HepG2 (cell line): ENCODE measurements around the gene LBX2. TPM values are rescaled to one million over a fixed set of nuclear protein-coding genes. Genes with fewer than 3 reads are reported as not detected.
A peak's percentile ranks its signal among the peaks of the same experiment; 100 is the strongest.

Source experiments
- ATAC-seq: fragments of 200-7000 bp; cut with Tn5 transposase; 3 replicates; pipeline ENCODE4 v1.9.1; 2020; ENCODE audit warnings: mild to moderate bottlenecking, moderate library complexity
- BruUV-seq: library from RNA; stranded (reverse); fragments of 400-500 nt; replicated peaks from 2 replicates; lab custom pipeline; 2021; lab: Mats Ljungman, UMichigan
- CTCF ChIA-PET: fragments of 300-600 bp; formaldehyde crosslinking; extraction: SDS; loops from one replicate; lab custom pipeline; 2021; ENCODE audit warnings: low total read pairs, inconsistent platforms, low intra/inter-chr PET ratio; lab: Yijun Ruan, JAX
- POLR2A ChIA-PET: fragments of 350-600 bp; sonication (Branson Sonifier 250); formaldehyde crosslinking; loops from one replicate; lab custom pipeline; 2020; ENCODE audit warnings: antibody characterized with exemption, inconsistent platforms; lab: Yijun Ruan, JAX
- DNase-seq: peaks from one replicate; pipeline ENCODE4 v3.0.0-alpha.2; 2015; ENCODE audit warnings: low spot score
- FAIRE-seq: peaks from 3 replicates; lab custom pipeline; 2011; peaks lifted over from hg19 to GRCh38; lab: Jason Lieb, UNC
- H2AFZ ChIP-seq: one replicate; pipeline ENCODE4 v1.6.1; 2011; ENCODE audit warnings: low read length, inconsistent platforms
- H3K27ac ChIP-seq: fragments of 300-600 bp; 3 replicates; pipeline ENCODE4 v1.8.0; 2011; ENCODE audit warnings: mixed run types, mild to moderate bottlenecking, mixed read lengths, low read length, inconsistent platforms; ENCODE audit not compliant: insufficient read depth; ENCODE audit errors: extremely low read length
- H3K27me3 ChIP-seq, 2 experiments: fragments of 200-600 bp in 1 of 2; 2 replicates in 1 of 2; 3 replicates in 1 of 2; pipeline versions ENCODE4 v1.6.0 to v1.8.0; 2011; ENCODE audit warnings: low read length in 2 of 2, mild to moderate bottlenecking in 2 of 2, moderate library complexity in 2 of 2, inconsistent platforms in 1 of 2; ENCODE audit not compliant: insufficient read depth in 2 of 2, control insufficient read depth in 1 of 2
- H3K36me3 ChIP-seq, 2 experiments: fragments of 200-600 bp in 1 of 2; replicated peaks in 1 of 2; 2 replicates in 1 of 2; 3 replicates in 1 of 2; pipeline versions ENCODE4 v1.5.1 to v1.8.0; 2011; ENCODE audit warnings: low read length in 2 of 2, inconsistent platforms in 1 of 2; ENCODE audit not compliant: insufficient read depth in 2 of 2, control insufficient read depth in 1 of 2
- H3K4me1 ChIP-seq: 2 replicates; pipeline ENCODE4 v1.5.1; 2012; ENCODE audit warnings: low read length, inconsistent platforms; ENCODE audit not compliant: insufficient read depth
- H3K4me2 ChIP-seq: 2 replicates; pipeline ENCODE4 v1.6.0; 2011; ENCODE audit warnings: low read depth, low read length, inconsistent platforms
- H3K4me3 ChIP-seq, 3 experiments: fragments of 200-600 bp in 1 of 3; sonication (generic), shearing (Covaris generic) in 1 of 3; replicated peaks in 1 of 3; 2 replicates each; pipeline ENCODE4 v1.5.1; 2011 to 2016; ENCODE audit warnings: low read length in 3 of 3, inconsistent platforms in 2 of 3, low read depth in 2 of 3, mild to moderate bottlenecking in 2 of 3, control low read depth in 1 of 3, mixed read lengths in 1 of 3; ENCODE audit not compliant: insufficient read depth in 1 of 3
- H3K79me2 ChIP-seq: one replicate; pipeline ENCODE4 v1.6.1; 2011; ENCODE audit warnings: low read length, inconsistent platforms; ENCODE audit not compliant: insufficient read depth
- H3K9ac ChIP-seq: 2 replicates; pipeline ENCODE4 v1.6.0; 2011; ENCODE audit warnings: mild to moderate bottlenecking, low read depth, low read length, inconsistent platforms; ENCODE audit not compliant: insufficient read depth
- H3K9me3 ChIP-seq: 2 replicates; pipeline ENCODE4 v1.5.1; 2012; ENCODE audit warnings: mild to moderate bottlenecking, low read length
- H4K20me1 ChIP-seq: 2 replicates; pipeline ENCODE4 v1.6.0; 2011; ENCODE audit warnings: inconsistent platforms, mild to moderate bottlenecking, low read length, moderate library complexity; ENCODE audit not compliant: insufficient read depth
- CEBPG ChIP-seq: IDR thresholded peaks from 2 replicates; pipeline ENCODE4 v1.6.1; 2016
- CHD2 ChIP-seq: IDR thresholded peaks from 2 replicates; pipeline ENCODE4 v1.6.1; 2011; ENCODE audit warnings: low read depth, low read length, improper control_type of control experiment
- CTCF ChIP-seq: sonication (generic); formaldehyde crosslinking; IDR thresholded peaks from 2 replicates; pipeline ENCODE4 v1.5.0; 2020; ENCODE audit warnings: mild to moderate bottlenecking, missing genetic modification reagents, moderate library complexity
- ELF1 ChIP-seq: sonication (generic); formaldehyde crosslinking; IDR thresholded peaks from 2 replicates; pipeline ENCODE4 v1.4.0; 2020; ENCODE audit warnings: missing genetic modification reagents
- FOXA3 ChIP-seq: IDR thresholded peaks from 2 replicates; pipeline ENCODE4 v1.6.1; 2016; ENCODE audit warnings: missing genetic modification reagents, missing compliant biosample characterization
- MIXL1 ChIP-seq: IDR thresholded peaks from 2 replicates; pipeline ENCODE4 v1.6.1; 2016
- SMC3 ChIP-seq: IDR thresholded peaks from 2 replicates; pipeline ENCODE4 v1.6.1; 2011; ENCODE audit warnings: low read length, improper control_type of control experiment
- STAG1 ChIP-seq: sonication (generic); formaldehyde crosslinking; IDR thresholded peaks from 2 replicates; pipeline ENCODE4 v1.4.0; 2020; ENCODE audit warnings: missing genetic modification reagents
- ZHX2 ChIP-seq, 2 experiments: sonication (generic) in 1 of 2; formaldehyde crosslinking in 1 of 2; IDR thresholded peaks; 2 replicates each; pipeline versions ENCODE4 v1.6.1 to v1.9.0; 2014 to 2022; ENCODE audit warnings: antibody characterized with exemption in 1 of 2, borderline replicate concordance in 1 of 2, inconsistent platforms in 1 of 2, low read depth in 1 of 2, missing genetic modification reagents in 1 of 2
- ZNF121 ChIP-seq: sonication (generic); formaldehyde crosslinking; IDR thresholded peaks from 2 replicates; pipeline ENCODE4 v1.5.0; 2020; ENCODE audit warnings: mild to moderate bottlenecking, missing genetic modification reagents
- ZNF296 ChIP-seq: sonication (generic); formaldehyde crosslinking; conservative IDR thresholded peaks from 2 replicates; pipeline ENCODE4 v1.5.0; 2020; ENCODE audit warnings: mild to moderate bottlenecking, missing genetic modification reagents
- ZNF468 ChIP-seq: sonication (generic); formaldehyde crosslinking; IDR thresholded peaks from 2 replicates; pipeline ENCODE4 v1.8.0; 2022; ENCODE audit warnings: mild to moderate bottlenecking, moderate library complexity, missing genetic modification reagents
- WGBS: methylation state at CpG from one replicate; pipeline ENCODE4 v1.1.6; 2017; ENCODE audit warnings: low lambda C conversion rate; 5-methylcytosine and 5-hydroxymethylcytosine counted together
- in situ Hi-C: cut with HindIII; loops from 2 replicates; pipeline ENCODE4 v1.10.0; 2017; ENCODE audit warnings: low pct_unique_long_range_greater_than_20kb; ENCODE audit not compliant: extremely low pct_ligation_motif_present
- intact Hi-C: fragments of 100-400 bp; cut with micrococcal nuclease; formaldehyde crosslinking; loops from one replicate; pipeline ENCODE4 v1.10.0; 2022; ENCODE audit not compliant: unreplicated experiment
- polyA plus RNA-seq, 8 experiments: library from polyadenylated mRNA; depleted of rRNA in 3 of 8; stranded (reverse) in 7 of 8; unstranded in 1 of 8; fragments of >200 nt; fragmentation: Illumina TruSeq in 4 of 8; extraction: Trizol in 4 of 8; gene quantifications; 2 replicates each; pipeline versions ENCODE4 v1.2.1 to v1.2.3, GENCODE V29; 2011 to 2016; ENCODE audit warnings: low read depth in 4 of 8, missing spikeins in 1 of 8, mixed read lengths in 1 of 8; ENCODE audit not compliant: insufficient read depth in 1 of 8
- total RNA-seq, 5 experiments: library from RNA; depleted of rRNA; stranded (reverse); fragments of >200 nt; fragmentation: Illumina TruSeq; extraction: Trizol; gene quantifications; 2 replicates each; pipeline ENCODE4 v1.2.3, GENCODE V29; 2016; ENCODE audit warnings: low read depth in 1 of 5

The LBX2 gene
- total and polyA plus RNA-seq, 2 of the 13 experiments (the other 11 are each of a cell fraction or from before 2014, with no cell fraction given): 6.4 to 8.1 TPM

GRCh38 chr2:74544634-74545033, 45.2 kb upstream of the LBX2 start:
- ChIA-PET CTCF (no interaction called here), POLR2A (interaction anchor here (0.9 kb wide), 1 partner anchor 61 kb away, joined by 3 read pairs; the partner anchor contains the start of gene TTC31)
- H3K9me3 ChIP-seq: no peaks in the 10 kb centered on the region
- no peak overlapping the region for H3K4me3 ChIP-seq
- no peak for TF ChIP-seq ZNF296
- 0 out of 2 replicates have a peak, but pooled peaks have one; percentile 51 for TF ChIP-seq MIXL1 (CRISPR knock-in tag)
- TF ChIP-seq SMC3: peak; percentile 42; the same call in 1 of the 2 replicates
- TF ChIP-seq ELF1: no peak
- peak; percentile 8; the same call in 1 of the 2 replicates for TF ChIP-seq FOXA3
- TF ChIP-seq CEBPG: peak; percentile 13; the same call in 1 of the 2 replicates
- TF ChIP-seq STAG1: peak; percentile 60
- 0 out of 2 replicates have a peak, but pooled peaks have one; percentile 33 for TF ChIP-seq ZNF121 (CRISPR knock-in tag)
- peak; percentile 57 for TF ChIP-seq CTCF
- ATAC-seq (peak; percentile 18; the same call in 1 of the 3 replicates), DNase-seq (no peak), FAIRE-seq (no peak)
- in situ Hi-C loops (no loop called here), intact Hi-C loops (loop anchor here (1.0 kb wide), 1 partner anchor 43 kb away; no protein-coding TSS in a partner anchor)
- H3K27ac ChIP-seq: no peak overlapping the region
- no peaks in the 10 kb centered on the region for H3K36me3 ChIP-seq
- H3K27me3 ChIP-seq: peaks cover 0 to 23% of the 10 kb centered on the region in 2 experiments; a peak in 2 of 5 replicates
- WGBS: 10% methylated on average over 3 of the region's 3 CpGs
- H3K9ac ChIP-seq: no peak overlapping the region
- no TSS peak for BruUV-seq
- peaks cover 17% of the 10 kb centered on the region for H3K4me1 ChIP-seq
- H3K4me2 ChIP-seq: no peak overlapping the region
- H4K20me1 ChIP-seq: no peaks in the 10 kb centered on the region
- H2AFZ ChIP-seq: no peak overlapping the region
- no peaks in the 10 kb centered on the region for H3K79me2 ChIP-seq

GRCh38 chr2:74542978-74543377, 43.6 kb upstream of the LBX2 start:
- no peaks in the 10 kb centered on the region for H4K20me1 ChIP-seq
- no peak overlapping the region for H2AFZ ChIP-seq
- H3K27ac ChIP-seq: no peak overlapping the region
- no peak overlapping the region for H3K4me3 ChIP-seq
- 41% methylated on average over 1 of the region's 1 CpG for WGBS
- in situ Hi-C loops (no loop called here), intact Hi-C loops (no loop called here)
- CTCF ChIA-PET: no interaction called here
- H3K4me1 ChIP-seq: peaks cover 2% of the 10 kb centered on the region
- no peak for TF ChIP-seq ZHX2 (IDR thresholded peaks at IDR 0.05; ENCODE audit: low read depth)
- no peak for TF ChIP-seq ZHX2 (CRISPR knock-in tag; IDR thresholded peaks at IDR 0.05; ENCODE audit: borderline replicate concordance)
- no peak for TF ChIP-seq CHD2
- TF ChIP-seq ZNF468 (CRISPR knock-in tag): no peak
- peaks cover 0 to 28% of the 10 kb centered on the region in 2 experiments; a peak in 3 of 5 replicates for H3K27me3 ChIP-seq
- DNase-seq: no peak
- H3K9me3 ChIP-seq: no peaks in the 10 kb centered on the region
- H3K36me3 ChIP-seq: no peaks in the 10 kb centered on the region
- ATAC-seq: no peak
- BruUV-seq: no TSS peak
- no peak for FAIRE-seq
- POLR2A ChIA-PET: no interaction called here
- no peak overlapping the region for H3K9ac ChIP-seq
- no peaks in the 10 kb centered on the region for H3K79me2 ChIP-seq
- H3K4me2 ChIP-seq: no peak overlapping the region
